ENCODE measurements around the gene FKBP8.

- TF ChIP-seq CTCF (IDR thresholded peaks at IDR 0.05; ENCODE audit: low read depth, low read length) = no peak
- no peak for TF ChIP-seq EZH2phosphoT487 (IDR thresholded peaks at IDR 0.05; ENCODE audit: low read depth)
These were observed 58.4 kb downstream of the FKBP8 start for GRCh38 chr19:18484992-18485391.
